Measurements from ENCODE around the gene ATP6V0A1.
"Not testable (repeated sequence)": the region's sequence is repeated elsewhere in the genome, so short reads cannot be mapped to it uniquely, and the experiment has no call there.

Gene ATP6V0A1

DNA sequence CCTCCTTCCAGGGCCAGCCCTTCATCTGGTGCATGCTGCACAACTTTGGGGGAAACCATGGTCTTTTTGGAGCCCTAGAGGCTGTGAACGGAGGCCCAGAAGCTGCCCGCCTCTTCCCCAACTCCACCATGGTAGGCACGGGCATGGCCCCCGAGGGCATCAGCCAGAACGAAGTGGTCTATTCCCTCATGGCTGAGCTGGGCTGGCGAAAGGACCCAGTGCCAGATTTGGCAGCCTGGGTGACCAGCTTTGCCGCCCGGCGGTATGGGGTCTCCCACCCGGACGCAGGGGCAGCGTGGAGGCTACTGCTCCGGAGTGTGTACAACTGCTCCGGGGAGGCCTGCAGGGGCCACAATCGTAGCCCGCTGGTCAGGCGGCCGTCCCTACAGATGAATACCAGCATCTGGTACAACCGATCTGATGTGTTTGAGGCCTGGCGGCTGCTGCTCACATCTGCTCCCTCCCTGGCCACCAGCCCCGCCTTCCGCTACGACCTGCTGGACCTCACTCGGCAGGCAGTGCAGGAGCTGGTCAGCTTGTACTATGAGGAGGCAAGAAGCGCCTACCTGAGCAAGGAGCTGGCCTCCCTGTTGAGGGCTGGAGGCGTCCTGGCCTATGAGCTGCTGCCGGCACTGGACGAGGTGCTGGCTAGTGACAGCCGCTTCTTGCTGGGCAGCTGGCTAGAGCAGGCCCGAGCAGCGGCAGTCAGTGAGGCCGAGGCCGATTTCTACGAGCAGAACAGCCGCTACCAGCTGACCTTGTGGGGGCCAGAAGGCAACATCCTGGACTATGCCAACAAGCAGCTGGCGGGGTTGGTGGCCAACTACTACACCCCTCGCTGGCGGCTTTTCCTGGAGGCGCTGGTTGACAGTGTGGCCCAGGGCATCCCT is 84.8 kb downstream of the ATP6V0A1 start:
- TF ChIP-seq, protein P1, sequence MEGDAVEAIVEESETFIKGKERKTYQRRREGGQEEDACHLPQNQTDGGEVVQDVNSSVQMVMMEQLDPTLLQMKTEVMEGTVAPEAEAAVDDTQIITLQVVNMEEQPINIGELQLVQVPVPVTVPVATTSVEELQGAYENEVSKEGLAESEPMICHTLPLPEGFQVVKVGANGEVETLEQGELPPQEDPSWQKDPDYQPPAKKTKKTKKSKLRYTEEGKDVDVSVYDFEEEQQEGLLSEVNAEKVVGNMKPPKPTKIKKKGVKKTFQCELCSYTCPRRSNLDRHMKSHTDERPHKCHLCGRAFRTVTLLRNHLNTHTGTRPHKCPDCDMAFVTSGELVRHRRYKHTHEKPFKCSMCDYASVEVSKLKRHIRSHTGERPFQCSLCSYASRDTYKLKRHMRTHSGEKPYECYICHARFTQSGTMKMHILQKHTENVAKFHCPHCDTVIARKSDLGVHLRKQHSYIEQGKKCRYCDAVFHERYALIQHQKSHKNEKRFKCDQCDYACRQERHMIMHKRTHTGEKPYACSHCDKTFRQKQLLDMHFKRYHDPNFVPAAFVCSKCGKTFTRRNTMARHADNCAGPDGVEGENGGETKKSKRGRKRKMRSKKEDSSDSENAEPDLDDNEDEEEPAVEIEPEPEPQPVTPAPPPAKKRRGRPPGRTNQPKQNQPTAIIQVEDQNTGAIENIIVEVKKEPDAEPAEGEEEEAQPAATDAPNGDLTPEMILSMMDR (conservative IDR thresholded peaks at IDR 0.05; ENCODE audit: low read length), result no peak
- no peak for TF ChIP-seq EZH2phosphoT487 (IDR thresholded peaks at IDR 0.05; ENCODE audit: borderline replicate concordance)
- H3K4me1 ChIP-seq (ENCODE audit: insufficient read depth, low read length, poor library complexity, severe bottlenecking), result peaks cover 10% of the 10 kb centered on the region
- H3F3A ChIP-seq (ENCODE audit: low read depth), result no peaks in the 10 kb centered on the region
- H3K36me3 ChIP-seq (ENCODE audit: insufficient read depth, low read length), result no peaks in the 10 kb centered on the region; the same call in 1 of the 2 replicates
- H4K20me1 ChIP-seq (ENCODE audit: insufficient read depth, low read length, poor library complexity, severe bottlenecking), result no peaks in the 10 kb centered on the region
- no peak overlapping the region for H3K9ac ChIP-seq (ENCODE audit: low read depth, low read length, poor library complexity, severe bottlenecking)
- no peak overlapping the region for H2AFZ ChIP-seq (ENCODE audit: low read length)
- H3K27me3 ChIP-seq (ENCODE audit: insufficient read depth, low read length, poor library complexity, severe bottlenecking), result no peaks in the 10 kb centered on the region
- no peak overlapping the region for H3K4me3 ChIP-seq (ENCODE audit: low read length, poor library complexity, severe bottlenecking)
- no peak overlapping the region for H3K4me2 ChIP-seq (ENCODE audit: low read depth, low read length, poor library complexity, severe bottlenecking)
- H3K9me2 ChIP-seq (replicated peaks; ENCODE audit: low read depth, low read length), result no peaks in the 10 kb centered on the region
- H3K9me3 ChIP-seq (ENCODE audit: insufficient read depth, low read depth, low read length), result no peaks in the 10 kb centered on the region
- peaks cover 3% of the 10 kb centered on the region; the same call in 1 of the 2 replicates for H3K79me2 ChIP-seq (ENCODE audit: insufficient read depth, low read length)

GRCh38 chr17:42544874-42545283 is 86.2 kb downstream of the ATP6V0A1 start:
- no peak for TF ChIP-seq EZH2phosphoT487 (IDR thresholded peaks at IDR 0.05; ENCODE audit: borderline replicate concordance)
- TF ChIP-seq, protein P1 (conservative IDR thresholded peaks at IDR 0.05; ENCODE audit: low read length), result no peak
- Histone ChIP-seq H3K79me2 (ENCODE audit: insufficient read depth, low read length) (no peaks in the 10 kb centered on the region), H3K9me3 (ENCODE audit: insufficient read depth, low read depth, low read length) (no peaks in the 10 kb centered on the region), H3K4me3 (ENCODE audit: low read length, poor library complexity, severe bottlenecking) (no peak overlapping the region), H3K36me3 (ENCODE audit: insufficient read depth, low read length) (no peaks in the 10 kb centered on the region; the same call in 1 of the 2 replicates), H3K27me3 (ENCODE audit: insufficient read depth, low read length, poor library complexity, severe bottlenecking) (no peaks in the 10 kb centered on the region), H3K9me2 (replicated peaks; ENCODE audit: low read depth, low read length) (no peaks in the 10 kb centered on the region), H3K4me2 (ENCODE audit: low read depth, low read length, poor library complexity, severe bottlenecking) (no peak overlapping the region), H3K4me1 (ENCODE audit: insufficient read depth, low read length, poor library complexity, severe bottlenecking) (peaks cover 10% of the 10 kb centered on the region), H3F3A (ENCODE audit: low read depth) (no peaks in the 10 kb centered on the region), H4K20me1 (ENCODE audit: insufficient read depth, low read length, poor library complexity, severe bottlenecking) (no peaks in the 10 kb centered on the region), H2AFZ (ENCODE audit: low read length) (no peak overlapping the region), H3K9ac (ENCODE audit: low read depth, low read length, poor library complexity, severe bottlenecking) (no peak overlapping the region)

DNA sequence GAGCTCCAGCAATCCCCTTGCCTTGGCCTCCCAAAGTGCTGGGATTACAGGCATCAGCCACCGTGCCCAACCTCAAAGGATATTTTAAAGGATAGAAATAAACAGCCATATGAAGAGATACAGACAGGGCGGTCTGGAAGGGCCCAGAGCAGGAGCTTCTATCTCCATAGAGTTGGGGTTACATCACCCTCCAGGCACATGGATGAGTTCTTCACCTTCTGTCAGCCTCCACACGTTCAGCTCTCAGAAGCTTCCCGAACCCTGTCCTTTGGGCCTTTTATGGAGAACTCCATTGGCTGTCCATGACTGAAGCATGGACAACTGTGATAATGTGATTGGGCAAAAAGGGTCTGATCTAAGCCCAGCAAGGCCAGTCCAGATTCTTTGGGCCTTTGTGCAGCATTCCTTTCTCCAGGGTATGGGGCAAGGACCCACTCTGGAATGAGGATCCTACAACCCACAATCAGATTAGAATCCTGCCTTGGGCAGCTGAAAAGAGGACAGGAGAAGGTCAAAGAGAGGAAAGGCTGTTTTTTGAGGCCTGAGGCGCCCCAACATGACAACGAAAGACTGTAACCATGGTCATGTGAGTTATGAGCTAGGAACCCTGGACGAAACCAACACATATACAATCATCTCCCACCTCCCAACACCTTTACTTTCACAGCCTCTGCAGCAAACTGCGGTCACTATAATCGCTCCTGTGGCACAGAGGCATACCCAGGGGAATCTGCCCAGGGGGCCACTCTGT is 87.3 kb downstream of the ATP6V0A1 start:
- H3K4me1 ChIP-seq (ENCODE audit: insufficient read depth, low read length, poor library complexity, severe bottlenecking); H3K27me3 ChIP-seq (ENCODE audit: insufficient read depth, low read length, poor library complexity, severe bottlenecking); H3K9ac ChIP-seq (ENCODE audit: low read depth, low read length, poor library complexity, severe bottlenecking); H3K79me2 ChIP-seq (ENCODE audit: insufficient read depth, low read length); H3K9me2 ChIP-seq (replicated peaks; ENCODE audit: low read depth, low read length); H3K4me2 ChIP-seq (ENCODE audit: low read depth, low read length, poor library complexity, severe bottlenecking); H3F3A ChIP-seq (ENCODE audit: low read depth); H3K36me3 ChIP-seq (ENCODE audit: insufficient read depth, low read length); H3K4me3 ChIP-seq (ENCODE audit: low read length, poor library complexity, severe bottlenecking); H2AFZ ChIP-seq (ENCODE audit: low read length); H3K9me3 ChIP-seq (ENCODE audit: insufficient read depth, low read depth, low read length); H4K20me1 ChIP-seq (ENCODE audit: insufficient read depth, low read length, poor library complexity, severe bottlenecking): not testable (repeated sequence)
